ENCODE measurements around the gene NUBPL. TPM values are rescaled to one million over a fixed set of nuclear protein-coding genes. Genes with fewer than 3 reads are reported as not detected.

Gene NUBPL
- polyA plus RNA-seq, 1 donor (not counting 4 experiments of a cell fraction or from before 2014, with no cell fraction given): 18.8 TPM

DNA sequence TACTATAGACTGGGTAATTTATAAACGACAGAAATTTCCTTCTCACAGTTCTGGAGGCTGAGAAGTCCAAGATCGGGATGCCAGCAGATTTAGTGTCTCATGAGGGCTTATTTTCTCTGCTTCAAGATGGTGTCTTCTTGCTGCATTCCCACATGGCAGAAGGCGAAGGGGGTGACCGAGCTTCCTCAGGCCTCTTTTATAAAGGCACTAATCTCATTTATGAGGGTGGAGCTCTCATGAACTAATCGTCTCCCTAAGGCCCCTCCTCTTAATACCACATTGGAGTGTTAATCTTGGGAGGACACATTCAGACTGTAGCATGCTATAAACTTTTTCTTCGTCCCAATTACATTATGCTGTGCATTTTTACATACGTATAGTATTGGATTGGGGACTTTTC is 315.5 kb downstream of the NUBPL start:
- Histone ChIP-seq H3K36me3 (ENCODE audit: control insufficient read depth in 2 of 2, extremely low read depth in 1 of 2, insufficient read depth in 2 of 2, low read length in 2 of 2) (no peaks in the 10 kb centered on the region), H3K4me3 (ENCODE audit: control insufficient read depth in 2 of 3, extremely low read depth in 1 of 3, insufficient read depth in 2 of 3, low read depth in 1 of 3, low read length in 3 of 3) (no peak overlapping the region), H3K4me1 (ENCODE audit: control insufficient read depth, extremely low read depth, insufficient read depth, low read length) (peaks cover 14% of the 10 kb centered on the region), H3K9ac (ENCODE audit: control insufficient read depth, extremely low read depth, insufficient read depth, low read length) (no peak overlapping the region), H2AFZ (ENCODE audit: control insufficient read depth, low read length) (no peak overlapping the region), H3K27ac (ENCODE audit: control insufficient read depth, insufficient read depth, low read length) (no peak overlapping the region), H3K9me1 (ENCODE audit: control insufficient read depth, extremely low read depth, insufficient read depth, low read length) (no peaks in the 10 kb centered on the region), H3K4me2 (ENCODE audit: control insufficient read depth, extremely low read depth, insufficient read depth, low read depth, low read length) (no peak overlapping the region), H3K27me3 (ENCODE audit: control insufficient read depth, extremely low read depth, insufficient read depth, low read length) (no peaks in the 10 kb centered on the region), H4K20me1 (ENCODE audit: control insufficient read depth, extremely low read depth, insufficient read depth, low read length) (no peaks in the 10 kb centered on the region), H3K9me3 (ENCODE audit: control insufficient read depth, low read depth, low read length) (no peaks in the 10 kb centered on the region), H3K79me2 (ENCODE audit: control insufficient read depth, insufficient read depth, low read length) (no peaks in the 10 kb centered on the region)
- FAIRE-seq (no peak), DNase-seq (ENCODE audit: low read depth, low spot score) (no peak)
- dilution Hi-C loops (cut with MboI; ENCODE audit: extremely low pct_ligation_motif_present, low sequenced_read_pairs): no loop called here
- TF ChIP-seq, protein P1, sequence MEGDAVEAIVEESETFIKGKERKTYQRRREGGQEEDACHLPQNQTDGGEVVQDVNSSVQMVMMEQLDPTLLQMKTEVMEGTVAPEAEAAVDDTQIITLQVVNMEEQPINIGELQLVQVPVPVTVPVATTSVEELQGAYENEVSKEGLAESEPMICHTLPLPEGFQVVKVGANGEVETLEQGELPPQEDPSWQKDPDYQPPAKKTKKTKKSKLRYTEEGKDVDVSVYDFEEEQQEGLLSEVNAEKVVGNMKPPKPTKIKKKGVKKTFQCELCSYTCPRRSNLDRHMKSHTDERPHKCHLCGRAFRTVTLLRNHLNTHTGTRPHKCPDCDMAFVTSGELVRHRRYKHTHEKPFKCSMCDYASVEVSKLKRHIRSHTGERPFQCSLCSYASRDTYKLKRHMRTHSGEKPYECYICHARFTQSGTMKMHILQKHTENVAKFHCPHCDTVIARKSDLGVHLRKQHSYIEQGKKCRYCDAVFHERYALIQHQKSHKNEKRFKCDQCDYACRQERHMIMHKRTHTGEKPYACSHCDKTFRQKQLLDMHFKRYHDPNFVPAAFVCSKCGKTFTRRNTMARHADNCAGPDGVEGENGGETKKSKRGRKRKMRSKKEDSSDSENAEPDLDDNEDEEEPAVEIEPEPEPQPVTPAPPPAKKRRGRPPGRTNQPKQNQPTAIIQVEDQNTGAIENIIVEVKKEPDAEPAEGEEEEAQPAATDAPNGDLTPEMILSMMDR (optimal IDR thresholded peaks at IDR 0.05 in 1 of 3, IDR thresholded peaks at IDR 0.05 in 1 of 3, conservative IDR thresholded peaks at IDR 0.05 in 1 of 3; ENCODE audit: extremely low read depth in 1 of 3, insufficient read depth in 2 of 3, low read length in 3 of 3): no peak
- TF ChIP-seq EZH2 (IDR thresholded peaks at IDR 0.05; ENCODE audit: low read length): no peak

DNA sequence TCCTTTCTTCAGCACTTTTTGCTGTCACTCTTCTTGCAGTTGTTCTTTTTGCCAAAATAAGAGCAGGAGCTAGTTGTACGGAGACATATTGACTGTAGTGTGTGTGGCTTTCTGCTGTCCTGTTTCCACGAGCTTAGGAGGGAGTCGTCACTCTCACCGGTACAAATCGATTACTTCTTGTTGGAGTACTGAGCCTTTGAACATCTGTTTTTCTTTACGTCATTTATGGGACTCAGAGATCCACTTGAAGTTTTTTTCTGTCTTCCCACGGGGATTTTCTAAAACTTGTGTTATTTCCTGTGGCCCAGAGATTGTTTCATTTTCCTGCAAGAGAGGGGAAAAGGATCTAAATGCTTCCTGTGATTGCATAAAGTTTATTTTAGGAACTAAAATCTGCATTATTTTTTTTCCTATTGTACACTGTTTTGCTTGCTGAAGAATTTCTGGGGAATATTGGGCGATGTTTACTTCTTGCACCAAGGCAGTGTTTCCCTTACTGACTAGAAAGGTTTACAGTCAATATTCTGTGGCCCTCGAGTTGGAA is 316.1 kb downstream of the NUBPL start:
- FAIRE-seq (no peak), DNase-seq (ENCODE audit: low read depth, low spot score) (no peak)
- no peaks in the 10 kb centered on the region for H3K9me3 ChIP-seq (ENCODE audit: control insufficient read depth, low read depth, low read length)
- TF ChIP-seq, protein P1 (optimal IDR thresholded peaks at IDR 0.05 in 1 of 3, IDR thresholded peaks at IDR 0.05 in 1 of 3, conservative IDR thresholded peaks at IDR 0.05 in 1 of 3; ENCODE audit: extremely low read depth in 1 of 3, insufficient read depth in 2 of 3, low read length in 3 of 3): no peak
- no peak for TF ChIP-seq EZH2 (IDR thresholded peaks at IDR 0.05; ENCODE audit: low read length)
- no peaks in the 10 kb centered on the region for H3K27me3 ChIP-seq (ENCODE audit: control insufficient read depth, extremely low read depth, insufficient read depth, low read length)
- no peak overlapping the region for H3K4me3 ChIP-seq (ENCODE audit: control insufficient read depth in 2 of 3, extremely low read depth in 1 of 3, insufficient read depth in 2 of 3, low read depth in 1 of 3, low read length in 3 of 3)
- H3K4me2 ChIP-seq (ENCODE audit: control insufficient read depth, extremely low read depth, insufficient read depth, low read depth, low read length): no peak overlapping the region
- peaks cover 19% of the 10 kb centered on the region for H3K4me1 ChIP-seq (ENCODE audit: control insufficient read depth, extremely low read depth, insufficient read depth, low read length)
- H3K79me2 ChIP-seq (ENCODE audit: control insufficient read depth, insufficient read depth, low read length): no peaks in the 10 kb centered on the region
- H2AFZ ChIP-seq (ENCODE audit: control insufficient read depth, low read length): no peak overlapping the region
- no peak overlapping the region for H3K27ac ChIP-seq (ENCODE audit: control insufficient read depth, insufficient read depth, low read length)
- H3K9ac ChIP-seq (ENCODE audit: control insufficient read depth, extremely low read depth, insufficient read depth, low read length): no peak overlapping the region
- no peaks in the 10 kb centered on the region for H3K9me1 ChIP-seq (ENCODE audit: control insufficient read depth, extremely low read depth, insufficient read depth, low read length)
- dilution Hi-C loops (cut with MboI; ENCODE audit: extremely low pct_ligation_motif_present, low sequenced_read_pairs): no loop called here
- H3K36me3 ChIP-seq (ENCODE audit: control insufficient read depth in 2 of 2, extremely low read depth in 1 of 2, insufficient read depth in 2 of 2, low read length in 2 of 2): no peaks in the 10 kb centered on the region
- H4K20me1 ChIP-seq (ENCODE audit: control insufficient read depth, extremely low read depth, insufficient read depth, low read length): no peaks in the 10 kb centered on the region
